ENCODE results near the gene GAS7.

The GAS7 gene

GRCh38 chr17:9986754-9987382 lies 211.5 kb downstream of the GAS7 start:
- DNase-seq (ENCODE audit: low read depth) = no peak
- no peak overlapping the region for H3K4me3 ChIP-seq (ENCODE audit: low read length)
- TF ChIP-seq CTCF (conservative IDR thresholded peaks at IDR 0.05; ENCODE audit: low read length) = no peak

- no peak overlapping the region for H3K4me3 ChIP-seq (ENCODE audit: low read length)
- no peak for DNase-seq (ENCODE audit: low read depth)
- no peak for TF ChIP-seq CTCF (conservative IDR thresholded peaks at IDR 0.05; ENCODE audit: low read length)
Observed at GRCh38 chr17:9985646-9986045, 212.8 kb downstream of the GAS7 start.

- TF ChIP-seq CTCF (conservative IDR thresholded peaks at IDR 0.05; ENCODE audit: low read length) = no peak
- H3K4me3 ChIP-seq (ENCODE audit: low read length) = no peak overlapping the region
- DNase-seq (ENCODE audit: low read depth) = no peak
Observed at GRCh38 chr17:9984768-9985167, 213.6 kb downstream of the GAS7 start.

GRCh38 chr17:9982159-9982558 lies 216.2 kb downstream of the GAS7 start:
- no peak for DNase-seq (ENCODE audit: low read depth)
- peak; percentile 32; the same call in 1 of the 2 replicates for TF ChIP-seq CTCF (conservative IDR thresholded peaks at IDR 0.05; ENCODE audit: low read length)

GRCh38 chr17:9981344-9981915 lies 217.0 kb downstream of the GAS7 start:
- H3K4me3 ChIP-seq (ENCODE audit: low read length) = no peak overlapping the region
- DNase-seq (ENCODE audit: low read depth) = no peak
- no peak for TF ChIP-seq CTCF (conservative IDR thresholded peaks at IDR 0.05; ENCODE audit: low read length)

More at GRCh38 chr17:9982159-9982558, 216.2 kb downstream of the GAS7 start:
- no peak overlapping the region for H3K4me3 ChIP-seq (ENCODE audit: low read length)

- no peak overlapping the region for H3K4me3 ChIP-seq (ENCODE audit: low read length)
- TF ChIP-seq CTCF (conservative IDR thresholded peaks at IDR 0.05; ENCODE audit: low read length) = no peak
Observed at GRCh38 chr17:9979463-9979995, 218.9 kb downstream of the GAS7 start.

GRCh38 chr17:9977180-9977575 lies 221.2 kb downstream of the GAS7 start:
- DNase-seq (ENCODE audit: low read depth) = no peak
- H3K4me3 ChIP-seq (ENCODE audit: low read length) = no peak overlapping the region
- no peak for TF ChIP-seq CTCF (conservative IDR thresholded peaks at IDR 0.05; ENCODE audit: low read length)

More at GRCh38 chr17:9979463-9979995, 218.9 kb downstream of the GAS7 start:
- DNase-seq (ENCODE audit: low read depth) = no peak

Data from AG10803 (cell line).